DOHH2 (cell line): ENCODE measurements around the gene DNAI1.
A peak's percentile ranks its signal among the peaks of the same experiment; 100 is the strongest.

Experiments
- EZH2phosphoT487 ChIP-seq: fragments of 200-600 bp; sonication (generic); IDR thresholded peaks from 2 replicates; pipeline ENCODE4 v1.6.1; 2017; ENCODE audit warnings: borderline replicate concordance, mild to moderate bottlenecking, antibody characterized with exemption, low read length, moderate library complexity, mixed read lengths
- TF ChIP-seq, protein P1 (sequence below): fragments of 200-600 bp; sonication (generic); IDR thresholded peaks from one replicate; pipeline ENCODE4 v1.5.1; 2014; ENCODE audit warnings: antibody characterized with exemption, mild to moderate bottlenecking, low read depth, low read length; ENCODE audit not compliant: poor library complexity, severe bottlenecking

GRCh38 chr9:34562135-34562745 is 103.6 kb downstream of the DNAI1 start:
- TF ChIP-seq, protein P1, sequence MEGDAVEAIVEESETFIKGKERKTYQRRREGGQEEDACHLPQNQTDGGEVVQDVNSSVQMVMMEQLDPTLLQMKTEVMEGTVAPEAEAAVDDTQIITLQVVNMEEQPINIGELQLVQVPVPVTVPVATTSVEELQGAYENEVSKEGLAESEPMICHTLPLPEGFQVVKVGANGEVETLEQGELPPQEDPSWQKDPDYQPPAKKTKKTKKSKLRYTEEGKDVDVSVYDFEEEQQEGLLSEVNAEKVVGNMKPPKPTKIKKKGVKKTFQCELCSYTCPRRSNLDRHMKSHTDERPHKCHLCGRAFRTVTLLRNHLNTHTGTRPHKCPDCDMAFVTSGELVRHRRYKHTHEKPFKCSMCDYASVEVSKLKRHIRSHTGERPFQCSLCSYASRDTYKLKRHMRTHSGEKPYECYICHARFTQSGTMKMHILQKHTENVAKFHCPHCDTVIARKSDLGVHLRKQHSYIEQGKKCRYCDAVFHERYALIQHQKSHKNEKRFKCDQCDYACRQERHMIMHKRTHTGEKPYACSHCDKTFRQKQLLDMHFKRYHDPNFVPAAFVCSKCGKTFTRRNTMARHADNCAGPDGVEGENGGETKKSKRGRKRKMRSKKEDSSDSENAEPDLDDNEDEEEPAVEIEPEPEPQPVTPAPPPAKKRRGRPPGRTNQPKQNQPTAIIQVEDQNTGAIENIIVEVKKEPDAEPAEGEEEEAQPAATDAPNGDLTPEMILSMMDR = peak; percentile 88
- TF ChIP-seq EZH2phosphoT487 = no peak
